ENCODE results near the gene TCEA2. TPM values are rescaled to one million over a fixed set of nuclear protein-coding genes. Genes with fewer than 3 reads are reported as not detected.

TCEA2 gene
- total RNA-seq, 1 donor from 2014 or later, result 73.1 TPM

GRCh38 chr20:64056639-64056888, 6.4 kb upstream of the TCEA2 start:
- no peaks in the 10 kb centered on the region for H3K9me3 Mint-ChIP-seq (ENCODE audit: unreplicated experiment)
- no peak for TF ChIP-seq CTCF (IDR thresholded peaks at IDR 0.05)
- no peak for DNase-seq (ENCODE audit: extremely low spot score, unreplicated experiment)
- no peak overlapping the region for H3K4me3 Mint-ChIP-seq (ENCODE audit: unreplicated experiment)
- no peak overlapping the region for H3K27ac Mint-ChIP-seq (ENCODE audit: unreplicated experiment)
- H3K27me3 Mint-ChIP-seq (ENCODE audit: unreplicated experiment), result no peaks in the 10 kb centered on the region
- no peaks in the 10 kb centered on the region for H3K36me3 Mint-ChIP-seq (ENCODE audit: unreplicated experiment)
- H3K4me1 Mint-ChIP-seq (ENCODE audit: unreplicated experiment), result peaks cover 48% of the 10 kb centered on the region

GRCh38 chr20:64056889-64057627, 5.9 kb upstream of the TCEA2 start:
- no peak for TF ChIP-seq CTCF (IDR thresholded peaks at IDR 0.05)
- no peaks in the 10 kb centered on the region for H3K27me3 Mint-ChIP-seq (ENCODE audit: unreplicated experiment)
- H3K4me3 Mint-ChIP-seq (ENCODE audit: unreplicated experiment), result no peak overlapping the region
- H3K9me3 Mint-ChIP-seq (ENCODE audit: unreplicated experiment), result no peaks in the 10 kb centered on the region
- peaks cover 48% of the 10 kb centered on the region for H3K4me1 Mint-ChIP-seq (ENCODE audit: unreplicated experiment)
- DNase-seq (ENCODE audit: extremely low spot score, unreplicated experiment), result no peak
- no peaks in the 10 kb centered on the region for H3K36me3 Mint-ChIP-seq (ENCODE audit: unreplicated experiment)
- no peak overlapping the region for H3K27ac Mint-ChIP-seq (ENCODE audit: unreplicated experiment)

GRCh38 chr20:64057628-64058498, 5.1 kb upstream of the TCEA2 start:
- H3K4me1 Mint-ChIP-seq (ENCODE audit: unreplicated experiment), result peaks cover 48% of the 10 kb centered on the region
- H3K27ac Mint-ChIP-seq (ENCODE audit: unreplicated experiment), result peak overlapping the region; percentile 40
- no peaks in the 10 kb centered on the region for H3K27me3 Mint-ChIP-seq (ENCODE audit: unreplicated experiment)
- H3K36me3 Mint-ChIP-seq (ENCODE audit: unreplicated experiment), result no peaks in the 10 kb centered on the region
- no peaks in the 10 kb centered on the region for H3K9me3 Mint-ChIP-seq (ENCODE audit: unreplicated experiment)
- DNase-seq (ENCODE audit: extremely low spot score, unreplicated experiment), result peak; percentile 90
- TF ChIP-seq CTCF (IDR thresholded peaks at IDR 0.05), result peak; percentile 90
- no peak overlapping the region for H3K4me3 Mint-ChIP-seq (ENCODE audit: unreplicated experiment)

- H3K36me3 Mint-ChIP-seq (ENCODE audit: unreplicated experiment), result no peaks in the 10 kb centered on the region
- no peaks in the 10 kb centered on the region for H3K9me3 Mint-ChIP-seq (ENCODE audit: unreplicated experiment)
- no peak for DNase-seq (ENCODE audit: extremely low spot score, unreplicated experiment)
- no peaks in the 10 kb centered on the region for H3K27me3 Mint-ChIP-seq (ENCODE audit: unreplicated experiment)
- H3K4me3 Mint-ChIP-seq (ENCODE audit: unreplicated experiment), result no peak overlapping the region
- peak overlapping the region; percentile 40 for H3K27ac Mint-ChIP-seq (ENCODE audit: unreplicated experiment)
- H3K4me1 Mint-ChIP-seq (ENCODE audit: unreplicated experiment), result peaks cover 45% of the 10 kb centered on the region
- no peak for TF ChIP-seq CTCF (IDR thresholded peaks at IDR 0.05)
These were observed 4.5 kb upstream of the TCEA2 start for GRCh38 chr20:64058536-64058935.

GRCh38 chr20:64062276-64062595, 762 bp upstream of the TCEA2 start:
- TF ChIP-seq CTCF (IDR thresholded peaks at IDR 0.05), result no peak
- no peak for DNase-seq (ENCODE audit: extremely low spot score, unreplicated experiment)
- Mint-ChIP-seq H3K36me3 (ENCODE audit: unreplicated experiment) (no peaks in the 10 kb centered on the region), H3K27ac (ENCODE audit: unreplicated experiment) (no peak overlapping the region), H3K27me3 (ENCODE audit: unreplicated experiment) (no peaks in the 10 kb centered on the region), H3K4me3 (ENCODE audit: unreplicated experiment) (peak overlapping the region; percentile 86), H3K9me3 (ENCODE audit: unreplicated experiment) (no peaks in the 10 kb centered on the region), H3K4me1 (ENCODE audit: unreplicated experiment) (peaks cover 39% of the 10 kb centered on the region)
